ENCODE data around the gene TCF15.

DNA sequence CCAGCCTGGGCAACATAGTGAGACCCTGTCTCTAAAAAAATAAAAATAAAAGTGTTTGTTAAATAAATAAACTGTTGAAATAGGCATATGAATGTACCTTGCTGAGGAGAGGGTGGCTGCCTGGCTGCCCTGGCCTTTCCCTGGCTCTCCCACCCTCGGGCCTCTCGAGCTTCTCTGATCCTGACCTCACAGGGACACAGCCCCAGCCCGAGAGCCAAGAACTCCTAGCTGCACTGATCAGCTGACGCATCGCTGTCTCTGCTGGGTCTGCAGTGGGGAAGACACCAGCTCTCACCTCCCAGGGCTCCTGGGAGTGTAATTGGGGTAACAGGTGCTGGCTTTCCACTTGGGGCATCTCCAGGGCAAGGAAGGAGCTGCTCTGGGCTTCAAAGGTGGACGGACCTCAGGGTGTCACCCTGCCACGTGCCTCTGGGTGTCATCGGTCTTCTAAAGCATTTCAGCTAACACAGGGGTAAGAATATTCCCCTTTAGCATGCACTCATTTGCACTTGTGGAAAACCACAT lies 6.9 kb downstream of the TCF15 start:
- TF ChIP-seq, protein P1, sequence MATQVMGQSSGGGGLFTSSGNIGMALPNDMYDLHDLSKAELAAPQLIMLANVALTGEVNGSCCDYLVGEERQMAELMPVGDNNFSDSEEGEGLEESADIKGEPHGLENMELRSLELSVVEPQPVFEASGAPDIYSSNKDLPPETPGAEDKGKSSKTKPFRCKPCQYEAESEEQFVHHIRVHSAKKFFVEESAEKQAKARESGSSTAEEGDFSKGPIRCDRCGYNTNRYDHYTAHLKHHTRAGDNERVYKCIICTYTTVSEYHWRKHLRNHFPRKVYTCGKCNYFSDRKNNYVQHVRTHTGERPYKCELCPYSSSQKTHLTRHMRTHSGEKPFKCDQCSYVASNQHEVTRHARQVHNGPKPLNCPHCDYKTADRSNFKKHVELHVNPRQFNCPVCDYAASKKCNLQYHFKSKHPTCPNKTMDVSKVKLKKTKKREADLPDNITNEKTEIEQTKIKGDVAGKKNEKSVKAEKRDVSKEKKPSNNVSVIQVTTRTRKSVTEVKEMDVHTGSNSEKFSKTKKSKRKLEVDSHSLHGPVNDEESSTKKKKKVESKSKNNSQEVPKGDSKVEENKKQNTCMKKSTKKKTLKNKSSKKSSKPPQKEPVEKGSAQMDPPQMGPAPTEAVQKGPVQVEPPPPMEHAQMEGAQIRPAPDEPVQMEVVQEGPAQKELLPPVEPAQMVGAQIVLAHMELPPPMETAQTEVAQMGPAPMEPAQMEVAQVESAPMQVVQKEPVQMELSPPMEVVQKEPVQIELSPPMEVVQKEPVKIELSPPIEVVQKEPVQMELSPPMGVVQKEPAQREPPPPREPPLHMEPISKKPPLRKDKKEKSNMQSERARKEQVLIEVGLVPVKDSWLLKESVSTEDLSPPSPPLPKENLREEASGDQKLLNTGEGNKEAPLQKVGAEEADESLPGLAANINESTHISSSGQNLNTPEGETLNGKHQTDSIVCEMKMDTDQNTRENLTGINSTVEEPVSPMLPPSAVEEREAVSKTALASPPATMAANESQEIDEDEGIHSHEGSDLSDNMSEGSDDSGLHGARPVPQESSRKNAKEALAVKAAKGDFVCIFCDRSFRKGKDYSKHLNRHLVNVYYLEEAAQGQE (IDR thresholded peaks at IDR 0.05; ENCODE audit: insufficient read depth in 1 of 2, low read depth in 2 of 2, low read length in 2 of 2) = no peak
- no peak for TF ChIP-seq POLR2AphosphoS5 (IDR thresholded peaks at IDR 0.05; ENCODE audit: low read depth, low read length)

Data from PFSK-1 (cell line).